ENCODE data around the gene LHB. TPM values are rescaled to one million over a fixed set of nuclear protein-coding genes. Genes with fewer than 3 reads are reported as not detected.
A peak's percentile ranks its signal among the peaks of the same experiment; 100 is the strongest.

The LHB gene
- total RNA-seq, 1 donor from 2014 or later: not detected

DNA sequence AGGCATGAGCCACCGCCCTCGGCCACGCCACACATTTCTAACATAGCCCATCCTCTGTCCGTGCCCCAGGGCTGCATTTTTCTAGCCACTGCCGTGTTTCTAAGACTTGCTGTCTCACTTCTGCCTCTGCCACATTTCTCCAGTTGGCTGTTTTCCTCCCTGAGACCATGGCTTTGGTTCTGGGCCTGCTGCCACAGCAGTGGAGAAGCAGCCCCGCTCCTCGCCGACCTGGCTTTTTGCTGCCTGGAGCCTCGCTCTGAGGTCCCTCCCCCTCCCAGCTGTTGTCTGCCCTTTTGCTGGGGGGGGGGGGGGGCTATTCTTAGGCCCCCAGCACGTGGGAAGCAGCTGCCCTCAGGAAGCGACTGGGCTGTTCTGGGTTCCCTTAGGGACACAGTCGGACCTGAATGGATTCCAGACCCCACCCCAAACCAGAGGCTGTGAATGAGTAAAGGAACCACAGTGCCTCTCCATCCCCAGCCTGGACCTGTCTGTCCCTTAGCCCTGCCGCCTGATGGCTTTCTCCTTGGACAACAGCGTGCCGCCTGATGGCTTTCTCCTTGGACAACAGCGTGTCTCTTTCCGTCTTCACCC, 27.1 kb downstream of the LHB start:
- ATAC-seq: no peak
- DNase-seq (ENCODE audit: low spot score): no peak
- intact Hi-C loops (cut with DNase I): no loop called here

DNA sequence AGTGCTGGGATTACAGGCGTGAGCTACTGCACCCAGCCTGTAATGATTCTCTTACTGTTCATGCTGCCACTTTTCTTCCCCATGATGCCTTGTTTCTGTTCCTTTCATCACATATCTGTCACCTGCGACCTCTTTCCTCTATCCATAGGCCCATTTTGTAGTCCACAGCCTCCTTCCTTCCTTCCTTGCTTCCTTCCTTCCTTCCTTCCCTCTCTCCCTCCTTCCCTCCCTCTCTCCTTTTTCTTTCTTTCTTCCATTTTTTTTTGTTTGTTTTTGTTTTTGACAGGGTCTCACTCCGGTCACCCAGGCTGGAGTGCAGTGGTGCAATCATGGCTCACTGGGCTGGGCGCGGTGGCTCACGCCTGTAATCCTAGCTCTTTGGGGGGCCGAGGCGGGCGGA, 28.0 kb downstream of the LHB start:
- DNase-seq (ENCODE audit: low spot score): no peak
- no peak for ATAC-seq
- intact Hi-C loops (cut with DNase I): no loop called here

DNA sequence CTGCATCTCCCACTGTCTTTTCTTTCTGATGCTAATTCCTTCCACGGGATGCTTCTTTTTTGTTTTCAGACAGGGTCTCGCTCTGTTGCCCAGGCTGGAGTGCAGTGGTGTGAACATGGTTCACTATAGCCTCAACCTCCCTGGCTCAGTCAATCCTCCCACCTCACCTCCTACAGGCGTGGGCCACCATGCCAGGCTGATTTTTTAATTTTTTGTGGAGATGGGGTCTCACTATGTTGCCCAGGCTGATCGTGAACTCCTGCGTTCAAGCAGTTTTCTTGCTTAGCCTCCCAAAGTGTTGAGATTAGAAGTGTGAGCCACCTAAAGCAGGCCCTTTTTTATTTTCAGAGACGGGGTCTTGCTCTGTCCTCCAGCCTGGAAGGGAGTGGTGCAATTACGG, 28.6 kb downstream of the LHB start:
- DNase-seq (ENCODE audit: low spot score) (no peak), ATAC-seq (no peak)
- intact Hi-C loops (cut with DNase I): no loop called here

DNA sequence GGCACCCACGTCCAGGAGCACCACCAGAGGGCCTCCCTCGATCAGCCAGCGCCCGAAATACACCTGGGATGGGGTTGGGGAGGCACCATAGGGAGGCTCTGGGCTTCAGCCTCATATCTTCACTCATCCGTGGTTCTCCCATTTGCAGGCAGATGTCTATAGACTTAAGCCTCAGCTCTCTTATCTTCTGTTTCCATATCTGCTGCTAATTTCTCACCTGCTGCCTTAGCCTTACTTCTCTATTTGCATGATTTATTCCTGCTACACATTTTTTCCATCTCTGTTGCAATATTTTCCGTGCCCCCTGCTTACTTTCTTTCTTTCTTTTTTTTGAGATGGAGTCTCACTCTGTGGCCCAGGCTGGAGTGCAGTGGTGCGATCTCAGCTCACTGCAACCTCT, 29.6 kb downstream of the LHB start:
- no peak for DNase-seq (ENCODE audit: low spot score)
- intact Hi-C loops (cut with DNase I): no loop called here
- no peak for ATAC-seq

DNA sequence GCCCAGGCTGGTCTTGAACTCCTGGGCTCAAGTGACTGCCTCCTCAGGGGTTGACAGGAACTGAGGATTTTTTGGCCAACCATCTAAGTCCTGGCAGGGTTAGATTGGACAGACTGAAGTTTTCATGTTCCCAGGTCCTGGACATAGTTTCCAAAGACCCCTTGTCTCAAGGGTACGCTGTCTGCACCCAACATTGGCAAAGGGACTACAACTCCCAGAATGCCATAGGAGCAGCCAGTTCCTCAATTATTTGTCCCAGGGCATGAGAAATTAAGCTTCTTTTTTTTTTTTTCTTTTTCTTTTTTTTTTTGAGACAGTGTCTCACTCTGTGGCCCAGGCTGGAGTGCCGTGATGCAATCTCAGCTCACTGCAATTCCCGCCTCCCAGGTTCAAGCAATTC, 30.7 kb downstream of the LHB start:
- ATAC-seq (no peak), DNase-seq (ENCODE audit: low spot score) (no peak)
- intact Hi-C loops (cut with DNase I): no loop called here

DNA sequence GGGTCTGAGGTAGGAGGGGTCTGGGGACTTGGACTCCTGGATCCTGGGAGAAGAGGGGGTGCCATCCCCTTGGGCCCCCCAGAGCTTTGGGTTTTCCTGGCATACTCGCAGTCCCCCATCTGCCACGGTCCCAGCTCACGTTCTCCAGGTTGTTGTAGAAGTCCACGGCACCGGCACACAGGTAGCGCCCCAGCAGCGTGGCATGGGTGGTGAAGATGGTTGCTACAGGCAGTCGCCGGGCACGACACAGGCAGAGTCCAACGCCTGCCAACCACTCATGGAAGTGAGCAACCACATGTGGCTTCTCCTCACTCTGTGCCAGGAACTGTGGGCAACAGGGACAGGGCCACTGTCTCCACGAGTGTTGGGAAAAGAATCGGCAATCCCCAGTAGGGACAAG, 31.2 kb downstream of the LHB start:
- intact Hi-C loops (cut with DNase I): no loop called here
- ATAC-seq: no peak
- no peak for DNase-seq (ENCODE audit: low spot score)

DNA sequence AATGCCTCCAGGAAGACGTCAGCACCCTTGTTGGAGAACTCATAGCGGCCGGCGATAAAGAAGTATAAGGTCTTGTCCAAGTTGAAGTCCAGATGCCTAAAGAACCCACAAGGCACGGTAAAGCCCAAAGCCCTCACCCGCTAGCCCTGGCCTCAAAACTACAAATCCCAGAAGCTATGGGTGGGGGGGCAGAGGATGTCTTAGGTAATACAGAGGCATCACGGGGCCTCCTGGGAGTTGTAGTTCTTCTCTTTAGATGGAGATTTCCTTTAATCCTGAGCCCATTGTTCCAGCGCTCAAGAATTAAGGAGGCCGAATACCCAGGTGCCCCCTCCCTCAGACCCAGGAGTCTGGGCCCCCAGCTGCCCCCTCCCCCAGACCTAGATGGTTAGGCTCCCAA, 34.6 kb downstream of the LHB start:
- intact Hi-C loops (cut with DNase I): no loop called here
- ATAC-seq (no peak), DNase-seq (ENCODE audit: low spot score) (no peak)

DNA sequence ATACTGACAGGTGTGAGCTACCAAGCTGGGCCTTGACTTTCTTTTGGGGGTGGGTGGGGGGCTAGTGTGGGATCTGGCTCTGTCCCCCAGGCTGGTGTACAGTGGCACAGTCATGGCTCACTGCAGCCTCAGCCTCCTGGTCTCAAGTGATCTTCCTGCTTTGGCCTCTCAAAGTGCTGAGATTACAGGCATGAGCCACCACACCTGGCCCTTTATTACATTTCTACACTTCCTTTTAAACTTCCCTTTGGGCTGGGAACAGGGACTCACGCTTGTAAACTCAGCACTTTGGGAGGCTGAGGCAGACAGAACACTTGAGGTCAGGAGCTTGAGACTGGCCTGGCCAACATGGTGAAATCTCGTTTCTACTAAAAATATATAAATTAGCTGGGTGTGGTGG, 39.8 kb downstream of the LHB start:
- no peak for ATAC-seq
- intact Hi-C loops (cut with DNase I): no loop called here
- no peak for DNase-seq (ENCODE audit: low spot score)

DNA sequence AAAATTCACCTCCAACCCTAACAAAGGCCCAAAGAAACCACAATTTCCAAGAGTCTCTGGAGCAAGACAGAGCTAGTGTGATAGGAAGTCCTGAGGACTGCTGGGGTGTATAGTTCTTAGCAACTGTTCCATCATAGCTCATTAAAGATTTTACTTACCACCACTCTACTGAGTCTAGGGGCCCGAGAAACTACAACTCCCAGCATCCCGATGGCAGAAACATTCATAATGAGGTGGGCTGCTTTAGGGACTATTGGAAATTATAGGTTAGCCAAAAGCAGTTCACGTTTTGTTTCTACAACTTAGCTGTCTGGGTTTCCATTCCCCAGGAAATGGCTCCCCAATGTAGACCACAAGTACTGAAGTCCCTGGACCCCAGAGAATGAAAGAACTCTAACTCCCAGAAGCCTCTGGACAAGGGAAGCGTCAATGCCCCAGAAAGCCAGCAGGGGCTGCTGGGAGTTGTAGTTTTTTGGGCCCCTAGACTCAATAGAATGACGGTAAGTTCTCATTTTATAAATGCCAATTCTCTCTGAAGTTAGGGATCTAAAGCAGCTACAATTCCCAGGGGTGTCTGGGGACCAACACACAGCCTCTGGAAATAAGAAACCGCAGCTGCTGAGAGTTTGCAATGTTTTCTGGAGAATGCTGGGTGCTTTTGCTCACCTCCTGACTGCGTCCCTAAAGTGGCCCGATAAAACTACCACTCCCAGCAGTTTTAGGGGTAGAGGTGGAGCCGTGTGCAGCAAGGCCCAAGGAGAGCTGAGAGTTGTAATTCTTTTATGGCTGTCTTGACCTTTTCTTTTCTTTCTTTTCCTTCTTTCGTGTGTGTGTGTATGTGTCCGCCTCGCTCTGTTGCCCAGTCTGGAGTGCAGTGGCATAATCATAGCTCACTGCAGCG, 40.7 kb downstream of the LHB start:
- intact Hi-C loops (cut with DNase I): no loop called here
- no peak for DNase-seq (ENCODE audit: low spot score)
- ATAC-seq: no peak

DNA sequence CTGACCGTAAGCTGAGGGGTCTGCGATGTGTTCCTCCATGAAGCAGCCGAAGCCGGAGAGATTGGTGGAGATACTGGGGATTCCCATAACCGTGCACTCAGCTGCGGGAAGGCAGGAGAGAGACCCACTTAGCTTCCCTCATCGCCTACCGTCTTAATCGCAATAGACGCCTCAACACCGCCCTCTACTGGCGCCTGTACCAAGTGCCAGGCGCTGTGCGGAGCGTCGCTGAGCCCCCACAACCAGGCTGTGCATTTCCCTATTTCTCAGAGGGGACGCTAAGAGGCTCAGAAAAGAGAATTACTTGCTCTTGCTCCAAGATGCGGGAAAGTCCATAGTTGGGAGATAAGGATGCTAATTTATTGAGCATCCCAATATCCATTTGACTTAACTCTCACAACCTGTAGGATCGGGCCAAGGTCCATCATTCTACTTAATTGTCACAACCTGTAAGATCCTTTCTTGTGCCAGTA, 45.9 kb downstream of the LHB start:
- DNase-seq (ENCODE audit: low spot score) (peak; percentile 93), ATAC-seq (peak; percentile 58)
- intact Hi-C loops (cut with DNase I): loop anchor here (2.0 kb wide), 1 partner anchor 176 kb away; no protein-coding TSS in a partner anchor

DNA sequence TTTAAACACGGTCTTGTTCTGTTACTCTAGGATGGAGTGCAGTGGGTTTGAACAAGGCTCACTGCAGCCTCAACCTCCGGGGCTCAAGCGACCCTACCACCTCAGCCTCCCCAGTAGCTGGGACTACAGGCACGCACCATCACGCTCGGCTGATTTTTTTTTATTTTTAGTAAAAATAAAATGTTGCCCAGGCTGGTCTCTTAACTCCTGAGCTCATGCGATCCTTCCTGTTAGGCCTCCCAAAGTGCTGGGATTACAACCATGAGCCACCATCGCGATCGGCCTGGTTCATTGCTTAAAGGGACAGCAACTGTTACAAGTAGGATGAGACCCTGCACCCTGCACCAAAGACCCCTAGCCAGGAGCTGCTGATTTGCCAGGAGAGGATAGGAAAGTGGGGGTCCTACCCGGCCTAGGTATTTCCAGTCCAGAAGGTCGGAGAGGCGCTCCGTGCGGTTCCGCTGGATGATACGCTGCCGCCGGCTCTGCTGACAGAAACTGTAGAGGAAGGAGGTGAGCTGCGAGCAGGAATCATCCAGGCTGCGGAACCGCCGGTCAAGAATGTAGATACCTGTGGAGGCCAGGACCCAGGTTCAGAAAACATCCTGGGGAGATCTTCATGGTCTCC, 46.6 kb downstream of the LHB start:
- DNase-seq (ENCODE audit: low spot score) (no peak), ATAC-seq (no peak)
- intact Hi-C loops (cut with DNase I): loop anchor here (2.0 kb wide), 1 partner anchor 175 kb away; no protein-coding TSS in a partner anchor

DNA sequence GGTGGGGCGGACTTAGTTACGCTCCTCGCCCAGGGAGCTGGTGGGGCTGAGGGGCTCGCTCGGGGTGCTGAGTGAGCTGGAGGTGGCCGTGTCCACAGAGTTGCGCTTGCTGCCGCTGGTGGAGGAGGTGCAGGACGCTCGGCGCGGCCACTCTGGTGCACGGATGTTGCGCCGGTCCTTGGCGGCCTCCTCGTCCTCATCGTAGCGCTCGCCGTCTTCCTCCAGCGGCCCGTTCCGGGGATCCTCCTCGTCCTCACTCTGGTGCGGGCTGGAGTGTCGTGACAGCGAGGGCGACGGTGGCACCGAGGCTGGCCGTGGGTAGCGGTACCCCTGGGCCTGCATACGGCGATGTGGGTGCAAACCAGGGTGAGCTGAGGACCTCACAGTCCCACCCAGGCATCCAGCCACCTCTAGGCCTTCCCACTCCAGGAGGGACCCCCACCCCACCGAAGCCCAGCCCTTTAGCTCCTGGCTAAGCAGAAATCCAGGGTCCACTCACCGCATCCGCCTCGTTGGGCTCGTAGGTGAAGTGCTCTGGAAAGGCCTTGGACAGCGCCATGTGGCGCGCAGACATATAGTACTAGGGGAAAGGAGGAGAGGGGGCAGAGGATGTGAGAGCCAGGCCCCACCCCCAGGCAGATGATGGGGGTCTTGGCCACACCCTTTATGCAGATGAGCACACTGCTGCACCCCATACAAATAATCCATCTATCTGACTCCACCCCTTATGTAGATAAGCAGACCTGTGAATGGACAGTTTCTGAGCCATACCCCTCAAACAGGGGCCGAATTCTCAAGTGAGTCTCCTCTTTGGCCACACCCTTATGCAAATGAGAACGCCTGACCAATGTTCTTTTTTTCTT, 47.4 kb downstream of the LHB start:
- no peak for DNase-seq (ENCODE audit: low spot score)
- intact Hi-C loops (cut with DNase I): loop anchor here (2.0 to 10.0 kb wide), 2 partner anchors 115 to 175 kb away; no protein-coding TSS in a partner anchor

DNA sequence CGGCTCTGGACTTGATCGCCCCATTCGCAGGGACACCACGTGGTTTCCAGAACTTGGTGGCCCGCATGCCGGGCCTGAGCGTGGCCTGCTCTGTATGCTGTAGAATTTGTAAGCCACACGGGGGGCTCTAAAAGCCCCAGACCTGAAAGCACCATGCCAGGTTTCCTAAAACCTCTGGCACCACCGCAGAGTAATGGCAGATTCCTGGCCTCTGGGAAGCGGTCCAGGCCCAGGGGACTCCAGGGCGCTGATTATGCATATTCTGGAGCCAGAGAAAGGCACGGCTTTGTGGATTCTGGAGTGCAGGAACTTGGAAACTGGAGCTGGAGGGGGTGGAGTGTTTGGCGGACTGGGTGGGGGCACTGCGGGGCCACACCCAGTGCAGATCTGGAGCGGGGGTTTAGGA, 48.1 kb downstream of the LHB start:
- intact Hi-C loops (cut with DNase I): loop anchor here (10.0 kb wide), 1 partner anchor 114 kb away; no protein-coding TSS in a partner anchor
- DNase-seq (ENCODE audit: low spot score) (no peak), ATAC-seq (no peak)

More for the DNA sequence above, 47.4 kb downstream of the LHB start:
- ATAC-seq: no peak

DNA sequence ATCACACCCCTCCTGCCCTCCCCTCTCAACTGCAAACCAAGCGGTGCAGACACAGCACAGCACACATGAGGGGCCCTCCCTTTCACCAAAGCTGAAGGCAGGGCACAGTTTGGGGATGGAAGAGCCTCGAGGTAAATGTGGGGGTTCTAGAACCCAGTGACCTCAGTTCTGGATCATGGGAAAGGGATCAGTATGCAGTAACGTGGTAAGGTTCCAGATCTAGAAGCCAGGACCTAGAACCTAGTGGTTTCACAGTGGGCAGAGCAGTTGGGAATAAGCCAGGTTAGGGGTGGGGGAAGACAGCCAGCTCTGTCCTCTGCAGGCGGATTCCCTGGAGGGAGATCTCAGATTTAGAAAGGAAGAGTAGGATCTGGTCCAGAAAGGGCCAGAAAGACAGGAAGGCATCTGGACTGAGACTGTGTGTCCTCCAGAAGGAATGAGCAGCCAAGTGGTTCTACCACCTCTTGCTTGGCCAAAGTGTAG, 48.7 kb downstream of the LHB start:
- ATAC-seq: no peak
- intact Hi-C loops (cut with DNase I): loop anchor here (10.0 kb wide), 1 partner anchor 113 kb away; no protein-coding TSS in a partner anchor

DNA sequence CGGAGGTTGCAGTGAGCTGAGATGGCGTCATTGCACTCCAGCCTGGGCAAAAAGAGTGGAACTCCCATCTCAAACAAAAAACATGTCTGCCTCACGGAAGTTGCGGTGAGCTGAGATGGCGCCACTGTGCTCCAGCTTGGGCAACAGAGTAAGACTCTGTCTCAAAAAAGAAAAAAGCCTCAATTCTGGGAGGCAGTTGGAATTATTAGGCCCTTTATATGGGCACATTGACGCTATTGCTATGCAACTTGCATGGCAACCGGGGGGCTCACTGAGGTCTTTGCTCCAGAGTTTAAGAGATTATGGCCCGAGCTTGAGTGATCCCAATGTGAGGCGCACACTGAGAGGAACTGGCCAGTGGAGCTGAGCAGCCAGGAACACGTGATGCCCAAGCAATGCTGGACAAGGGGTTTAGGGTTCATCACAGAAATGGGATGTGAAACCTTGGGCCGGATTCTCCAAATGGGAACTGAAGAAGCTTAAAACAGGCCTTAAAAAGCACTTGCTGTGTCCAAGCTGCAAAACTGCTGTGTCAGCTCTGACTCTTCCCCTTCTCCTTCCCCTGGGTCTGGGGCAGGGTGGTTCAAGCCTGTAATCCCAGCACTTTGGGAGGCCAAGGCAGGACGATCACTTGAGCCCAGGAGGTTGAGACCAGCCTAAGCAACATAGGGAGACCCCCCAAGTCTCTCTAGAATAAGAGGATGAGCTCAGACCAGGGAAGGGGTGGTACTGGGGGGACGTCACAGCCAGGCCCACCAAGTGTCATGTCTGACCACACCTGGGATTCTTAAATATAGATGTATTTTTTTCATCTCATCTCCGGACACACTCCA, 49.3 kb downstream of the LHB start:
- ATAC-seq: peak; percentile 5

More for the DNA sequence above, 48.7 kb downstream of the LHB start:
- no peak for DNase-seq (ENCODE audit: low spot score)

DNA sequence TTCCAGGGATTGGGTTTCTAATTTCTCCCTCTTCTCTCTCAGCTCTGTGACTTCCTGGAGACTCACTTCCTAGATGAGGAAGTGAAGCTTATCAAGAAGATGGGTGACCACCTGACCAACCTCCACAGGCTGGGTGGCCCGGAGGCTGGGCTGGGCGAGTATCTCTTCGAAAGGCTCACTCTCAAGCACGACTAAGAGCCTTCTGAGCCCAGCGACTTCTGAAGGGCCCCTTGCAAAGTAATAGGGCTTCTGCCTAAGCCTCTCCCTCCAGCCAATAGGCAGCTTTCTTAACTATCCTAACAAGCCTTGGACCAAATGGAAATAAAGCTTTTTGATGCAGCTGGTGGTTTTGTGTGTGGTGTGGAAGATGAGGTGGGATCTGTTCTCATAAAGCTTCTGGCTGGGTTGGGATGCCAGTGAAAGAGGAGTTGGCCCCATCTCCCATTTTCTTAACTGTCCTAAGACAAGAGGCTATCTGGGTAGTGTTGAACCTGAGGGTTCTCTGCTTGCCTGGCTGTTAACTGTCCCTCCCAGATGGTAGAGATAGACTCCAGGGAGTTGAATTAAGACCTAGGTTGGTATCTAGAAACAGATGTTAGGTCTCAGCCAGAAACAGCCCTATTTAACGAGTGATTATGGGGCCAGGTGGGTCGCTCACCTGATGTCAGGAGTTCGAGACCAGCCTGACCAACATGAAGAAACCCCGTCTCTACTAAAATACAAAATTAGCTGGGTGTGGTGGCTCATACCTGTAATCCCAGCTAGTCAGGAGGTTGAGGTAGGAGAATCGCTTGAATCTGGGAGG, 50.1 kb downstream of the LHB start:
- ATAC-seq (no peak), DNase-seq (ENCODE audit: low spot score) (no peak)
- intact Hi-C loops (cut with DNase I): loop anchor here (10.0 kb wide), 1 partner anchor 112 kb away; no protein-coding TSS in a partner anchor

More for the DNA sequence above, 49.3 kb downstream of the LHB start:
- DNase-seq (ENCODE audit: low spot score): peak; percentile 71
- intact Hi-C loops (cut with DNase I): loop anchor here (10.0 kb wide), 1 partner anchor 113 kb away; no protein-coding TSS in a partner anchor
